NCI-H128 (cell line): ENCODE data around the gene GLYATL1.

Experiments used
- DNase-seq: peaks from one replicate; lab custom pipeline; 2025; ENCODE audit not compliant: unreplicated experiment; lab: John Stamatoyannopoulos, UW

The GLYATL1 gene

DNA sequence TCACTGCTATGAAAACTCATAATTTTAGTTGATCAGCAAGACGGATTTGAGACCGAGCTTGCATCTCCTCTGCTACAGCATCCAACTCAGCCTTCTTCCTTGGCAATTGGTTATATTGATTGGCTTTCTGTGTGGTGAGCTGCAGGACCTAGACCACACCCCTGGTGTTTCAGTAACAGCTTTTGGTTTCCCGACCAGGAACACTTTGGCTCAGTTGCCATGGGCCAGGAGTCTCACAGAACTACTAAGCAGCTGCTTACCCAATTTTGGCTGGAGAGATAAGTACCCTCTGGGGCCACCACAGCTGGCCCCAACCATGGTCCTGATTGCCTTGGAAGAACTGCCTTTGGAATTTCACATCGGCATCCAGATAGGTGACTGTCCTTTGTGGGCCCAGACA, at the start of gene GLYATL1:
Gene GLYATL1, plus strand, starts transcription at position 212 of the 400 bp plus-strand sequence. CDS start 7,600 bp downstream, outside the sequence.
- DNase-seq: no peak

- no peak for DNase-seq
These were observed 45.4 kb upstream of the GLYATL1 start for GRCh38 chr11:58893899-58894298.

GRCh38 chr11:58898106-58898505, 41.2 kb upstream of the GLYATL1 start:
- no peak for DNase-seq

GRCh38 chr11:58900479-58901420, 38.5 kb upstream of the GLYATL1 start:
- DNase-seq: no peak

DNA sequence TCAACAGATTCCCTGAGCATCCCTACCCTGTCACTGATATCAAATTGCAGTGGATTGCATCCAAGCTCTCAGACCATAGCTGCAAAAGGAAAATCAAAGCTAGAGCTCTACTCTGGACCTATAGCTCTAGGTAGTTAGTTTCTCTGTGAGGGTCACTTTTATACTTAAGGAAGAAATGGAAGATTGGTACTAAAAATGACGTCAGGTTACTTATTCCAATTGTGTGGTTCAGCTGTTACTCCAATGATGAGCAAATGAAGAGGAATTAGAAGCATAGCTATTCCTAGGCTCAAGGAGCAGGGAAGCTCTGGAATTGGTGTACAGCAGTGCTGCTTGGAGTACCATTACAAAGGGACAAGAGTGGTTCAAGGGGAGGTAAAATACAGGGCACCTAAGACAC, 36.4 kb upstream of the GLYATL1 start:
- no peak for DNase-seq

DNA sequence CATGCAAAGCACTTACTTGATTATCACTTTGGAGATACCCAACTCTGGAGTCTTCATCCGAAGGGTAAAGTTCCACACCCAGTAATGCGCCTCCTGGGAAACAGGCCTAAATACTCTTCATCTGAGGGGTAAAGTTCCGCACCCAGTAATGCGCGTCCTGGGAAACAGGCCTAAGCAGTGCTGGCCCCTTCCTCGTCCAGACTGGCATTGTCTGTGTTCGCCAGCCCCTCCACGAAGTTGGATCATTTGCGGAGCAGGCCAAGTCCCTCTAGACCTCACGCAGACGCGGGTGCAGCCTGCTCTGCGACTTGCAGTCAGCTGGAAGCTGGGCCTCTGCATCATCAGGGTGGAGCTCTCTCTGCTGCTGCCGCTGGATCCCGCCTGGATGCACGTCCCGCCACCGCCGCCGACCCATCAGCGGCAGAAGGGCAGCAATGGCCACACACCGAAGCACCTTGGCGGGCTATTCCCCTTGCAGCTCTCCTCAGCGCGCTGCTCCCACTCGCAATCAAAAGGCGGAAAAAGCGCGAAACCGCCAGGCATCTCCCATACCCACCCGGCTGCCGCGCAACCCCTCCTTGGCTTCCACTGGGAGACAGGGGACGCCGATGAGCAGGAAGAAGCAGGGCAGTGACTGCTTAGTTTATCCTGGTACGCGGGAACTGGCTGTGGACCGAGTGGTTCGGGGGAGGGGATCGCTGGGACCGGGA, 34.1 kb upstream of the GLYATL1 start:
- no peak for DNase-seq

DNA sequence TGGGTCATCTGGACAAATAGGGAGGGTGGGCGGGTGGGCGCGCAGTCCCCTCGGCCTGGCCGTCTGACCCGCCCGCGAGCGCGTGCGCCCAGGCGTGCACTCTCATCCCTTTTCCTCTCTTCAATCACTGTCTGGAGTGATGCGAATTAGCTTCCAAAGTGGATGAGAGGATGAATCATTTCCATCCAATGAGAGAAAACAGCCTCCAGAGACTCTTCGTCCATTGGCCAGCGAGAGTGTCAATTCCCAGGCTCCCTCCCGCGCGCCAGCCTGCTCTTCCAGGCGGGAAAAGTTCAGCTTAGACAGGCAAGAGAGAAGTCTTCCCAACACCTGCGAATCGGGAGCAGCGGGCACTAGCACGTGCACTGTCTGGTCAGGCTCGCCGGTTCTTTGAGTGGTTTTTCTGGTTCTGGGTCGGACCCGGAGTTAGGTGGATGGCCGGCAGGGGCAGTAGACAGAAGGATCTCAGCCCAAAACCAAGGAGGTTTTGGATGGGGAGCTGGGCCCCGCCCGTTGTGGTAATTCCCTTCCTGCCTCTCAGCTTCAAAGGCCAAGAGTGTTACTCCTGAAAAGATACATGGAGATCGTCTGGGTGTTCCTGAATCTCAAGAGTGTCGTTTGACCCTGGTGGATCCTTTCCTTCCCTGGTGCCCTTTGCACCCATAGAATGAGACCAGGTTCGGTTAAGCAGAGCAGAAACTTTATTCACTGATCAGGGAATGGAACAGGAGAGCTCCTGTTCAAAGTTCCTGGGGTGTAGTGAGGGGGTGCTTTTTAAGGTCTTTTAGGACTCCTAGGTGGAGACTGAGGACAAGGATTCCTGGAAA, 33.4 kb upstream of the GLYATL1 start:
- peak; percentile 68 for DNase-seq

GRCh38 chr11:58907780-58908179, 31.5 kb upstream of the GLYATL1 start:
- DNase-seq: no peak

DNA sequence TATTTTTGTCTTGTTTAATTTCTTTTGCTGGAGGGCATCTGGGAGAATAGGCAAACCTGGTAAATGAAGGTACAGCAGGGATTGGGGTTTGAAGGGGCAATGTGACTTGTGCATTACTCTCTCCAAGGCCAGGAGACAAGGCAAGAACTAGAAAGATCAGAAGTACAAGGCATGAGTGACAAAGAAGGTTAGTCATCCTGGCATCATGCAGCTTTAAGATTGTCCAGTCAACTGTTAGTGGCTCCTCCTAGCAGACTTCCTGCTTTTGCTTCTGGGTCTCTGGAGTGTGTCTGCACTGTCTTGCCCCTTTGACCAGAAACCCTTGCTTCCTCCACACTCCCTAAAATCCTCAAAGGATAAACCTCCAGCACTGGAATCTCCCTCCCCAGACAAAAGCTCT, 27.2 kb upstream of the GLYATL1 start:
- DNase-seq: no peak

- DNase-seq: no peak
These were observed 25.6 kb upstream of the GLYATL1 start for GRCh38 chr11:58913685-58914084.

- no peak for DNase-seq
These were observed 24.3 kb upstream of the GLYATL1 start for GRCh38 chr11:58914821-58915543.

GRCh38 chr11:58916637-58917036, 22.7 kb upstream of the GLYATL1 start:
- DNase-seq: no peak

DNA sequence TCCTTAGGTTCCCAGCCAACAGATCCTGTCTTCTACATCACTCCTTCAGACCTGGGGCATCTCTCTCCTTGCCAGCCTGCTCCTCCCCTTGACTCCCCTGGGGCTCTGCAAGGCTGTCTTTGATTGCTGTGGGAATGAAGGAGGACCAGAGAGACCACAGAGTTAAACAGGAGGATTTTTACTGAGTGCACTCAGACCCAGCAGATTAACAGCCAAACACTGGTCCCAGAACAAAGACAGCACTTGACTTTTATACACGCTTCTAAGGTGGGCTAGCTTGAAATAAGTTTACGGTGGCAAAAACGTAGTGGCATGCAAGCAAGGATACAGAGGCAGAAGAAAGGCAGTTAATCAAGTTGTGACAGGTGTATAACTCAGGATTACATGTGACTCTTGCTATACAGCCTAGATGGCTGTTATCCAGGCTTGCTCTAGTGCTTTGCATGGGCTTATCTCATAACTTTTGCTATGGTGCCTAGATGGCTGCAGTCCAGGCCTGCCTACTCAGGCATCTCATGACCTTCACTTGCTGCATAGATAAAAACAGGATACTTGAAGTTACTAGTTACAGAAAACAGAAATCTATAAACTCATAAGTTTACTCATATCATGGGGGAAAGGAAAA, 22.0 kb upstream of the GLYATL1 start:
- DNase-seq: no peak

GRCh38 chr11:58919561-58919960, 19.7 kb upstream of the GLYATL1 start:
- no peak for DNase-seq

GRCh38 chr11:58919980-58920379, 19.3 kb upstream of the GLYATL1 start:
- DNase-seq: no peak

DNA sequence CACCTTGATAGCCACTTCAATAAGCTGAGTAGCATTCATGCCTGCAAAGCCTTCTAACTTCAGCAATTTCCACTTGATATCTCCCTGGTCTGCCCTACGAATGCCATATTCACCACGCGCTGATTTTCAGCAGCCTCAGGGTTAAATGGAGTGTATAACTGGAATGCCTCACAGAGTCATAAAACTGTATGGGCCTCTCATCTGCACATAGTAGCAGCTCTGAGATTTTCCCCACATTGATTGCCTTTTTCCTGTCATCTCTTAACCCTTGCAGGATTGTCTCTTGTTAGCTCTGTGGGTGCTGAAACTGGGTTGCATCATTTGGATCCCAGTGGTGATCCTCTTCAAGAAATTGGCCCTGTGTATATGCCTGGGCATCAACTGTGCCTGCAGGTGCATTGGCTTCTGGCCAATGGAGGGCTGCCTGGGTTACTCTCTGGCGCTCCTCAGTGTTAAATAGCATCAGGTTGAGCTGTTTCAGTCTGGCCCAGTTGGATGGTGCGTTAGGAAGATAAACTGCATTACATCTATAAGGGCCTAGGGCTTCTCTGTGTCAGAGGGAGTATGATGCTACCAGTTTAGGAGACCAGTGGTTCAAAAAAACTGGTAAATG, 17.4 kb upstream of the GLYATL1 start:
- no peak for DNase-seq

DNA sequence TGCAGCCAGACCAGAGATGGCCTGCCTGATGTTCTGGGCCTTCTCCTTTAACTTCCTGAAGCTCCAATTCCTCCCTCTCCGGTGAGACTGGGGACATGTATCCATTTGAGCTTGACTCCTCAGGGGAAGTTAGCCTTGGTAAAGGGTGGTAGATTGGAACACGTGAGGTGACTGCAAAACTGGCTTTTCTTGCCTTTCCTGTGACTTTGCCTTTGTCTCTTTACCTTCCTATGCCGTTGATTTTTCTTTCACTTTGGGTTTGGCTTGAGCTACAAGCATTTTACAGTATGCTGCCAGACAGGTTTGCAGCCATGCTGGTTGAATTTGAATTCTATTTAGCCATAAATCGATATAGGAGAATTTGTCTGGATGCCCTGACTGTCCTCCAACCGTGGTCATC, 16.8 kb upstream of the GLYATL1 start:
- no peak for DNase-seq

DNA sequence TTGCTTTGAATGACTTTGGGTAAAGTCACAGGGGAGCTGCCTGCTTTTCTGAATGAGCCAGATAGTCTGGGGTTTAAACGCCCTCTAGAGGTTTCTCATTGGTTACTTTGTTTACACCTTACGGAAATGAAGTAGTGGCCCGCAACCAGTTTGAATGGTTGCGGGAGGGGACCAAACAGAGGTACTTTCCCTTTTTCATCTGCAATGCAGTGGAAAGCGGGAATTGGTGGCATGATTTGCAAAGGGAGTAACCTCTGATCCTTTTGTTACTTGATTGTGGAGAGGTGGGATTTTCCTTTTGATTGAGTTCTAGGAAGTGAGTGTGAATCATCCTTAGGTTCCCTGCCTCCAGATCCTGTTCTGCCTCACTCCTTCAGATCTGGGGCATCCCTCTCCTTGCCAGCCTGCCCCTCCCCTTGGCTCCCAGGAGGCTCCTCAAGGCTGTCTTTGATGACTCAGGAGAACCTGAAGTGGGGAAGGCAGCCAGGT, 15.9 kb upstream of the GLYATL1 start:
- peak; percentile 22 for DNase-seq

DNA sequence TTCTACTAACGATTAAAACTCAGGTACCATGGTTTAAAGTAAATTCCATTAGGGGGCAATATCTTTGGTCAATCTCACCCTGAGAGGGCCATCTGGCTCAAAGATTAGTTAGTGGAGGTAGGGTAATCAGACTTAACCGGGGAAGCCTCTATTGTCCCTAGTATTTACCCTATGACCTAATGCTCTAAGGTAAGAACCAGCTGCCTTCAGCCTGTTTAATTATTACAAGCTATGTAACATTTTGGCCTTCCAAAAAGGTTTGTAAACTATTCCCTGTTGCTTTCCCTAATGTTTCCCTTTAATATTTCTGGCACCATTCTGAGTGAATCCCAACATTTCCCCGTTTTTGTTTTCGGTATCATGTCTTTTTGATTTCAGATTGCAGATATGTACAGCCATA, 15.1 kb upstream of the GLYATL1 start:
- DNase-seq: no peak

- DNase-seq: no peak
These were observed 13.0 kb upstream of the GLYATL1 start for GRCh38 chr11:58926251-58926650.
